GM12878 (cell line): ENCODE measurements around the gene CORO1C. TPM values are rescaled to one million over a fixed set of nuclear protein-coding genes. Genes with fewer than 3 reads are reported as not detected.
A peak's percentile ranks its signal among the peaks of the same experiment; 100 is the strongest.

Source experiments
- ATAC-seq: fragments of 200-7000 bp; cut with Tn5 transposase; 3 replicates; pipeline ENCODE4 v1.9.1; 2020; ENCODE audit warnings: mild to moderate bottlenecking, moderate library complexity
- BruUV-seq: library from RNA; stranded (reverse); fragments of 400-500 nt; replicated peaks from 2 replicates; lab custom pipeline; 2021; lab: Mats Ljungman, UMichigan
- CTCF ChIA-PET: fragments of 300-600 bp; sonication (Branson Sonifier 250); formaldehyde crosslinking; extraction: SDS; loops from one replicate; lab custom pipeline; 2021; ENCODE audit warnings: inconsistent platforms; lab: Yijun Ruan, JAX
- POLR2A ChIA-PET: fragments of 350-600 bp; formaldehyde crosslinking; extraction: SDS; loops from one replicate; lab custom pipeline; 2021; ENCODE audit warnings: inconsistent platforms; lab: Charles Lee
- RAD21 ChIA-PET: fragments of 300-600 bp; sonication (Branson Sonifier 250); formaldehyde crosslinking; loops from one replicate; lab custom pipeline; 2023; ENCODE audit warnings: antibody characterized with exemption; ENCODE audit not compliant: unreplicated experiment; lab: Charles Lee
- SMC1A ChIA-PET: fragments of 300-600 bp; sonication (Branson Sonifier 250); formaldehyde crosslinking; loops from one replicate; lab custom pipeline; 2023; ENCODE audit not compliant: unreplicated experiment, uncharacterized antibody; lab: Charles Lee
- DNase-seq: peaks from one replicate; pipeline ENCODE4 v3.0.0-alpha.2; 2011; ENCODE audit warnings: low read depth, low spot score
- FAIRE-seq: peaks from 3 replicates; lab custom pipeline; 2011; peaks lifted over from hg19 to GRCh38; lab: Jason Lieb, UNC
- H2AFZ ChIP-seq: 2 replicates; pipeline ENCODE4 v1.6.0; 2011; ENCODE audit warnings: low read depth, low read length, control low read depth; ENCODE audit not compliant: control insufficient read depth
- H3K27ac ChIP-seq: 2 replicates; pipeline ENCODE4 v1.5.1; 2011; ENCODE audit warnings: control low read depth; ENCODE audit not compliant: control insufficient read depth, insufficient read depth
- H3K27me3 ChIP-seq, 2 experiments: replicated peaks in 1 of 2; 2 replicates each; pipeline versions ENCODE4 v1.6.0 to v1.6.1; 2011; ENCODE audit warnings: low read length in 1 of 2; ENCODE audit not compliant: control insufficient read depth in 2 of 2, insufficient read depth in 2 of 2
- H3K36me3 ChIP-seq, 2 experiments: 2 replicates each; pipeline ENCODE4 v1.5.1; 2011; ENCODE audit warnings: low read length in 1 of 2; ENCODE audit not compliant: control insufficient read depth in 2 of 2, insufficient read depth in 2 of 2
- H3K4me1 ChIP-seq: 2 replicates; pipeline ENCODE4 v1.6.1; 2011; ENCODE audit warnings: mild to moderate bottlenecking, low read length, moderate library complexity, mixed read lengths; ENCODE audit not compliant: control insufficient read depth, insufficient read depth
- H3K4me2 ChIP-seq: 2 replicates; pipeline ENCODE4 v1.6.0; 2011; ENCODE audit warnings: control low read depth; ENCODE audit not compliant: control insufficient read depth, insufficient read depth
- H3K4me3 ChIP-seq: fragments of 200-600 bp; sonication (generic); 2 replicates; pipeline ENCODE4 v1.5.1; 2016
- H3K79me2 ChIP-seq: 2 replicates; pipeline ENCODE4 v1.6.0; 2011; ENCODE audit warnings: low read length; ENCODE audit not compliant: control insufficient read depth, insufficient read depth
- H3K9ac ChIP-seq: 2 replicates; pipeline ENCODE4 v1.8.0; 2011; ENCODE audit warnings: low read length, control low read depth, mixed read lengths; ENCODE audit not compliant: control insufficient read depth, insufficient read depth
- H3K9me3 ChIP-seq: replicated peaks from 3 replicates; pipeline ENCODE4 v1.5.1; 2011; ENCODE audit warnings: mild to moderate bottlenecking, low read length; ENCODE audit not compliant: control insufficient read depth, insufficient read depth
- H4K20me1 ChIP-seq: 2 replicates; pipeline ENCODE4 v1.6.0; 2011; ENCODE audit not compliant: control insufficient read depth, insufficient read depth
- WGBS: methylation state at CpG from one replicate; pipeline ENCODE4 v1.1.6; 2016; ENCODE audit warnings: low lambda C conversion rate; ENCODE audit not compliant: insufficient replicate concordance, insufficient coverage; ENCODE audit errors: missing lambda C conversion rate; 5-methylcytosine and 5-hydroxymethylcytosine counted together
- in situ Hi-C: fragments of 300-500 bp; cut with MboI; formaldehyde crosslinking; loops from 9 replicates; pipeline ENCODE4 v1.14.3; 2018; ENCODE audit warnings: mixed read lengths
- intact Hi-C: fragments of 100-400 bp; cut with micrococcal nuclease; formaldehyde crosslinking; loops from one replicate; pipeline ENCODE4 v1.14.2; 2022; ENCODE audit not compliant: unreplicated experiment
- polyA plus RNA-seq, 11 experiments: library from polyadenylated mRNA; depleted of rRNA in 4 of 11; unstranded in 6 of 11; stranded (reverse) in 5 of 11; fragments of >200 nt; fragmentation: Nextera tagmentation in 4 of 11; fragmentation: Illumina TruSeq in 1 of 11; extraction: Ambion mirVana in 4 of 11; extraction: Trizol in 1 of 11; gene quantifications; 1 replicate in 1 of 11; 2 replicates in 10 of 11; pipeline versions ENCODE4 v1.2.1 to v1.2.3, GENCODE V29; 2011 to 2016; ENCODE audit warnings: inconsistent platforms in 2 of 11, missing spikeins in 2 of 11, low read depth in 1 of 11
- total RNA-seq, 4 experiments: library from RNA; depleted of rRNA in 3 of 4; stranded (reverse); fragments of >200 nt in 3 of 4; fragmentation: Illumina TruSeq in 1 of 4; extraction: Trizol in 1 of 4; gene quantifications; 2 replicates each; pipeline versions ENCODE4 v1.2.1 to v1.2.3, GENCODE V29; 2013 to 2021
- TF ChIP-seq, protein P1 (sequence below), 3 experiments: IDR thresholded peaks in 2 of 3; conservative IDR thresholded peaks in 1 of 3; 2 replicates each; pipeline ENCODE4 v1.5.1; 2011; ENCODE audit warnings: low read depth in 3 of 3, low read length in 3 of 3, mild to moderate bottlenecking in 3 of 3, control low read depth in 2 of 3, moderate library complexity in 2 of 3, inconsistent platforms in 1 of 3, mixed read lengths in 1 of 3; ENCODE audit not compliant: control insufficient read depth in 2 of 3, insufficient read depth in 1 of 3; ENCODE audit errors: extremely low read depth in 1 of 3
- TF ChIP-seq, protein P2 (sequence below): fragments of 450-650 bp; IDR thresholded peaks from 2 replicates; pipeline ENCODE4 v1.6.1; 2016; ENCODE audit warnings: mild to moderate bottlenecking, moderate library complexity, borderline replicate concordance

Gene CORO1C
- total and polyA plus RNA-seq, 10 of the 15 experiments (the other 5 are each of a cell fraction or from before 2014, with no cell fraction given), result 52.7 to 254 (median 171) TPM

DNA sequence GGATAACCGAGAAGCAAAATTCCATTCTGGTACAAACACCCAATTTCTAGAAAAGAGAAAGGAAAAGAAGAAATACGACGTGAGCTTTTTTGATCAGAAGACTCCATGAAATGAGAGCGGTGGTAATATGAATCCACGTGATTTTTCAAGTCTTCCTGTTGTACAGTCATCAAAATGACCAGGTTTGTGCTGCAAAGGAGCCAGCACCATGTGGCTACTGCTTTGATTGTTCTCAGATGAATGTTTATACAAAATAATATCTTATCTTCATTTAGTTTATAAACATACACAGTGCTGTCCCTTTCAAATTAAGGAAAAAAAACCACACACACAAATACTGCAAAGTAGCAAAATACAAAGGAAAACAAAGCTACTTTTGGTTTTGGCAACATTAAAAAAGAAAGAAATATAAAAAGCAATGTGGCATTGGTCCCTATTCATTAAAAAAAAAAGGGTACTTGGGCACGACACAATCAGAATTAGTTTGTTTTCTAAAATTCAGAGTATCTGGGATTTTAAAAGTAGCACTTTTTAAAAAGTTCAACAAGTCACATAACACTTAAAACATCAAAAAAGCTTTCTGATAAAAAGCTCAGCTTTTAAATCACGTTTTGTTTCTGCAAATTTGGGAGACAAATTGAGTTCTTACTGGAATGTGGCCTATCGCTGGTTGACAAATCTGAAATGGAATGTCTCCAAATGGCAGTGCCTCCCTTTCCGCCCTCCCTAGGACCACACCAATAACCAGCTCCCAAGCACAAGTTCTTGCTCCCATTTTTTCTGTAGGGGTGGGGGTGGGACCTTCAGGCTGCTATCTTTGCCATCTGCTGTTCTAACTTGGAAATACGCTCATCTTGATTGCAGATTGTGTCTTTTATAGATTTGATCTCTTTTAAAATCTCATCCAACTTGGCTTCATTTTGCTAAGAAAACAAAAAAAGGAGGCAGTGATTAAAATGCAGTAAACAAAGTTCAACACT, 84.4 kb downstream of the CORO1C start:
- FAIRE-seq (no peak), ATAC-seq (no peak), DNase-seq (no peak)
- H3K79me2 ChIP-seq, result no peaks in the 10 kb centered on the region
- ChIA-PET SMC1A (interaction anchor here (1.0 to 3.3 kb wide), 6 partner anchors 10 to 161 kb away, joined by 3 to 20 read pairs (median 8); no protein-coding TSS in a partner anchor), RAD21 (interaction anchor here (0.6 to 2.0 kb wide), 2 partner anchors 17 to 189 kb away, joined by 3 to 6 read pairs; no protein-coding TSS in a partner anchor), CTCF (interaction anchor here (0.8 to 2.7 kb wide), 7 partner anchors 18 to 157 kb away, joined by 3 to 9 read pairs (median 3); no protein-coding TSS in a partner anchor), POLR2A (interaction anchor here (0.6 to 1.9 kb wide), 3 partner anchors 10 to 212 kb away, joined by 3 to 5 read pairs (median 4); no protein-coding TSS in a partner anchor)
- H3K27ac ChIP-seq, result no peak overlapping the region
- no peak overlapping the region for H2AFZ ChIP-seq
- no peak overlapping the region for H3K9ac ChIP-seq
- H3K36me3 ChIP-seq, result peaks cover 17 to 43% of the 10 kb centered on the region in 2 experiments
- no peak overlapping the region for H3K4me2 ChIP-seq
- WGBS, result 91% methylated on average over 10 of the region's 10 CpGs
- H3K4me1 ChIP-seq, result peaks cover 6% of the 10 kb centered on the region
- intact Hi-C loops, result no loop called here
- no peak overlapping the region for H3K4me3 ChIP-seq
- H4K20me1 ChIP-seq, result no peaks in the 10 kb centered on the region
- no TSS peak for BruUV-seq
- in situ Hi-C loops, result no loop called here
- H3K27me3 ChIP-seq, result no peaks in the 10 kb centered on the region
- no peaks in the 10 kb centered on the region for H3K9me3 ChIP-seq
- TF ChIP-seq, protein P1, sequence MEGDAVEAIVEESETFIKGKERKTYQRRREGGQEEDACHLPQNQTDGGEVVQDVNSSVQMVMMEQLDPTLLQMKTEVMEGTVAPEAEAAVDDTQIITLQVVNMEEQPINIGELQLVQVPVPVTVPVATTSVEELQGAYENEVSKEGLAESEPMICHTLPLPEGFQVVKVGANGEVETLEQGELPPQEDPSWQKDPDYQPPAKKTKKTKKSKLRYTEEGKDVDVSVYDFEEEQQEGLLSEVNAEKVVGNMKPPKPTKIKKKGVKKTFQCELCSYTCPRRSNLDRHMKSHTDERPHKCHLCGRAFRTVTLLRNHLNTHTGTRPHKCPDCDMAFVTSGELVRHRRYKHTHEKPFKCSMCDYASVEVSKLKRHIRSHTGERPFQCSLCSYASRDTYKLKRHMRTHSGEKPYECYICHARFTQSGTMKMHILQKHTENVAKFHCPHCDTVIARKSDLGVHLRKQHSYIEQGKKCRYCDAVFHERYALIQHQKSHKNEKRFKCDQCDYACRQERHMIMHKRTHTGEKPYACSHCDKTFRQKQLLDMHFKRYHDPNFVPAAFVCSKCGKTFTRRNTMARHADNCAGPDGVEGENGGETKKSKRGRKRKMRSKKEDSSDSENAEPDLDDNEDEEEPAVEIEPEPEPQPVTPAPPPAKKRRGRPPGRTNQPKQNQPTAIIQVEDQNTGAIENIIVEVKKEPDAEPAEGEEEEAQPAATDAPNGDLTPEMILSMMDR (IDR thresholded peaks at IDR 0.05 in 2 of 3, conservative IDR thresholded peaks at IDR 0.05 in 1 of 3; ENCODE audit: control insufficient read depth in 2 of 3, extremely low read depth in 1 of 3, insufficient read depth in 1 of 3, low read depth in 3 of 3, low read length in 3 of 3), result peak in 1 of 3 experiments; percentile 8; a peak in 1 of 6 replicates
- TF ChIP-seq, protein P2, sequence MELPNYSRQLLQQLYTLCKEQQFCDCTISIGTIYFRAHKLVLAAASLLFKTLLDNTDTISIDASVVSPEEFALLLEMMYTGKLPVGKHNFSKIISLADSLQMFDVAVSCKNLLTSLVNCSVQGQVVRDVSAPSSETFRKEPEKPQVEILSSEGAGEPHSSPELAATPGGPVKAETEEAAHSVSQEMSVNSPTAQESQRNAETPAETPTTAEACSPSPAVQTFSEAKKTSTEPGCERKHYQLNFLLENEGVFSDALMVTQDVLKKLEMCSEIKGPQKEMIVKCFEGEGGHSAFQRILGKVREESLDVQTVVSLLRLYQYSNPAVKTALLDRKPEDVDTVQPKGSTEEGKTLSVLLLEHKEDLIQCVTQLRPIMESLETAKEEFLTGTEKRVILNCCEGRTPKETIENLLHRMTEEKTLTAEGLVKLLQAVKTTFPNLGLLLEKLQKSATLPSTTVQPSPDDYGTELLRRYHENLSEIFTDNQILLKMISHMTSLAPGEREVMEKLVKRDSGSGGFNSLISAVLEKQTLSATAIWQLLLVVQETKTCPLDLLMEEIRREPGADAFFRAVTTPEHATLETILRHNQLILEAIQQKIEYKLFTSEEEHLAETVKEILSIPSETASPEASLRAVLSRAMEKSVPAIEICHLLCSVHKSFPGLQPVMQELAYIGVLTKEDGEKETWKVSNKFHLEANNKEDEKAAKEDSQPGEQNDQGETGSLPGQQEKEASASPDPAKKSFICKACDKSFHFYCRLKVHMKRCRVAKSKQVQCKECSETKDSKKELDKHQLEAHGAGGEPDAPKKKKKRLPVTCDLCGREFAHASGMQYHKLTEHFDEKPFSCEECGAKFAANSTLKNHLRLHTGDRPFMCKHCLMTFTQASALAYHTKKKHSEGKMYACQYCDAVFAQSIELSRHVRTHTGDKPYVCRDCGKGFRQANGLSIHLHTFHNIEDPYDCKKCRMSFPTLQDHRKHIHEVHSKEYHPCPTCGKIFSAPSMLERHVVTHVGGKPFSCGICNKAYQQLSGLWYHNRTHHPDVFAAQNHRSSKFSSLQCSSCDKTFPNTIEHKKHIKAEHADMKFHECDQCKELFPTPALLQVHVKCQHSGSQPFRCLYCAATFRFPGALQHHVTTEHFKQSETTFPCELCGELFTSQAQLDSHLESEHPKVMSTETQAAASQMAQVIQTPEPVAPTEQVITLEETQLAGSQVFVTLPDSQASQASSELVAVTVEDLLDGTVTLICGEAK, result no peak
